Lung (tissue), 12 donors: Measurements from ENCODE around the gene DCAF15. TPM values are rescaled to one million over a fixed set of nuclear protein-coding genes. Genes with fewer than 3 reads are reported as not detected.

Source experiments
- ATAC-seq: fragments of 200-7000 bp; cut with Tn5 transposase; one replicate; pipeline ENCODE4 v1.9.1; 2020; ENCODE audit warnings: moderate number of reproducible peaks; ENCODE audit not compliant: insufficient read depth, low FRiP score
- DNase-seq, 3 donors: peaks; one replicate each; pipeline ENCODE4 v3.0.0-alpha.2; 2013 to 2017
- H3K27ac ChIP-seq, 2 donors: one replicate each; pipeline ENCODE4 v1.5.1; 2013; ENCODE audit warnings: mild to moderate bottlenecking in 2 of 2, moderate library complexity in 2 of 2, control low read depth in 1 of 2, inconsistent platforms in 1 of 2, low read depth in 1 of 2, low read length in 1 of 2
- H3K27me3 ChIP-seq, 3 donors: one replicate each; pipeline ENCODE4 v1.5.1; 2013; ENCODE audit warnings: low read length in 2 of 3; ENCODE audit not compliant: control insufficient read depth in 3 of 3, insufficient read depth in 3 of 3
- H3K36me3 ChIP-seq, 4 donors: one replicate each; pipeline ENCODE4 v1.5.1; 2013; ENCODE audit warnings: low read length in 4 of 4, mild to moderate bottlenecking in 1 of 4, moderate library complexity in 1 of 4; ENCODE audit not compliant: control insufficient read depth in 4 of 4, insufficient read depth in 4 of 4
- H3K4me1 ChIP-seq, 5 donors: one replicate each; pipeline ENCODE4 v1.5.1; 2013; ENCODE audit warnings: low read length in 5 of 5, mild to moderate bottlenecking in 2 of 5, moderate library complexity in 1 of 5; ENCODE audit not compliant: control insufficient read depth in 5 of 5, insufficient read depth in 5 of 5
- H3K4me3 ChIP-seq: one replicate; pipeline ENCODE4 v1.5.1; 2013; ENCODE audit warnings: mild to moderate bottlenecking, control low read depth, moderate library complexity
- H3K9ac ChIP-seq, 2 donors: one replicate each; pipeline ENCODE4 v1.5.1; 2013; ENCODE audit warnings: low read length in 2 of 2, control low read depth in 1 of 2; ENCODE audit not compliant: insufficient read depth in 1 of 2
- H3K9me3 ChIP-seq, 4 donors: one replicate each; pipeline ENCODE4 v1.5.1; 2013; ENCODE audit warnings: low read length in 3 of 4, mild to moderate bottlenecking in 1 of 4, moderate library complexity in 1 of 4; ENCODE audit not compliant: control insufficient read depth in 4 of 4, insufficient read depth in 3 of 4
- whole genome bisulfite sequencing, 2 donors: extraction: QIAGEN DNeasy Blood & Tissue Kit; methylation state at CpG; one replicate each; pipeline ENCODE4 v1.1.7; 2013; 5-methylcytosine and 5-hydroxymethylcytosine counted together
- polyA plus RNA-seq, 2 donors: library from polyadenylated mRNA; stranded (reverse); fragments of 200-250 nt; gene quantifications; one replicate each; pipeline ENCODE4 v1.2.1, GENCODE V29; 2013
- total RNA-seq, 2 donors: library from RNA; depleted of rRNA in 1 of 2; stranded (reverse); fragments of >200 nt in 1 of 2; gene quantifications; one replicate each; pipeline ENCODE4 v1.2.1, GENCODE V29; 2014 to 2021
- TF ChIP-seq, protein P1 (sequence below): IDR thresholded peaks from 2 replicates; pipeline ENCODE4 v1.5.1; 2012; ENCODE audit warnings: mild to moderate bottlenecking; ENCODE audit errors: control extremely low read depth, extremely low read depth
- donor health status: control.
- donor health status: control.
- donor health status: Bipolar disorder and iron deficiency.
- donor health status: healthy.
- donor health status: DM: yes; HTN: yes; CAD: no.

The DCAF15 gene
- total and polyA plus RNA-seq, 4 donors: 13.8 to 56.1 (median 33.4) TPM

DNA sequence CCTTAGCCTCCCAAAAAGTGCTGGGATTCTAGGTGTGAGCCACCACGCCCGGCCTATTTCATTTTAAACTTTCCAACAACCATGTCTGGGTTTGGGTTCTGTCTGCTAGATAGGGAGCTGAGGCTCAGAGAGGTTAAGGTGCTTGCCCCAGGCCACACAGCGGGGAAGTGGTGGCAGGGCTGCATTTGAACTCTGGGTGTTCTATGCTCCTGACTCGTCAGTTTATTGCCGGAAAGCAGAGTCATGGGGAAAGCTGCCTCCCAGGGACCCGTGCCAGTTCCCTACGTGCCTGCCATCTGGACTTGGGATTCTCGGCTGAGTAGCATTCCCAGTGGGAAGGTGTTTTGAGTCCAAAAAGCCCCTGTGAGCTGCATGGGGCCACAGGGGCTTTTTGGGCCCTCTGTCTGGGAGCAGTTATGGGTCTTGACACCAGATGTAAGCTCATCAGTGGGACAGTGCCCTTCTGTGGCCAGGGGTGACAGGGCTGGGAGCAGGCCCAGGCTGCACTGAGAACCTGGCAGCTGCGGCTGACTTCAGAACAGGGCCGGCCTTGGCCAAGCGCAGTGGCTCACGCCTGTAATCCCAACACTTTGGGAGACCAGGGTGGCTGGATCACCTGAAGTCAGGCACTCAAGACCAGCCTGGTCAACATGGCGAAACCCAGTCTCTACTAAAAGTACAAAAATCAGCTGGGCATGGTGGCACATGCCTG is 42.9 kb downstream of the DCAF15 start:
- TF ChIP-seq, protein P1, sequence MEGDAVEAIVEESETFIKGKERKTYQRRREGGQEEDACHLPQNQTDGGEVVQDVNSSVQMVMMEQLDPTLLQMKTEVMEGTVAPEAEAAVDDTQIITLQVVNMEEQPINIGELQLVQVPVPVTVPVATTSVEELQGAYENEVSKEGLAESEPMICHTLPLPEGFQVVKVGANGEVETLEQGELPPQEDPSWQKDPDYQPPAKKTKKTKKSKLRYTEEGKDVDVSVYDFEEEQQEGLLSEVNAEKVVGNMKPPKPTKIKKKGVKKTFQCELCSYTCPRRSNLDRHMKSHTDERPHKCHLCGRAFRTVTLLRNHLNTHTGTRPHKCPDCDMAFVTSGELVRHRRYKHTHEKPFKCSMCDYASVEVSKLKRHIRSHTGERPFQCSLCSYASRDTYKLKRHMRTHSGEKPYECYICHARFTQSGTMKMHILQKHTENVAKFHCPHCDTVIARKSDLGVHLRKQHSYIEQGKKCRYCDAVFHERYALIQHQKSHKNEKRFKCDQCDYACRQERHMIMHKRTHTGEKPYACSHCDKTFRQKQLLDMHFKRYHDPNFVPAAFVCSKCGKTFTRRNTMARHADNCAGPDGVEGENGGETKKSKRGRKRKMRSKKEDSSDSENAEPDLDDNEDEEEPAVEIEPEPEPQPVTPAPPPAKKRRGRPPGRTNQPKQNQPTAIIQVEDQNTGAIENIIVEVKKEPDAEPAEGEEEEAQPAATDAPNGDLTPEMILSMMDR: no peak
- DNase-seq (no peak), ATAC-seq (no peak)
- WGBS, 2 donors: 87 to 89% methylated on average over 13 of the region's 13 CpGs
- Histone ChIP-seq H3K4me3 (no peak overlapping the region), H3K27ac (no peak overlapping the region), H3K4me1 (no peaks in the 10 kb centered on the region), H3K9ac (no peak overlapping the region), H3K36me3 (peaks cover 0 to 27% (median 15%) of the 10 kb centered on the region in 4 donors), H3K9me3 (peaks cover 0 to 5% (median under 1%) of the 10 kb centered on the region in 4 donors), H3K27me3 (no peaks in the 10 kb centered on the region)

DNA sequence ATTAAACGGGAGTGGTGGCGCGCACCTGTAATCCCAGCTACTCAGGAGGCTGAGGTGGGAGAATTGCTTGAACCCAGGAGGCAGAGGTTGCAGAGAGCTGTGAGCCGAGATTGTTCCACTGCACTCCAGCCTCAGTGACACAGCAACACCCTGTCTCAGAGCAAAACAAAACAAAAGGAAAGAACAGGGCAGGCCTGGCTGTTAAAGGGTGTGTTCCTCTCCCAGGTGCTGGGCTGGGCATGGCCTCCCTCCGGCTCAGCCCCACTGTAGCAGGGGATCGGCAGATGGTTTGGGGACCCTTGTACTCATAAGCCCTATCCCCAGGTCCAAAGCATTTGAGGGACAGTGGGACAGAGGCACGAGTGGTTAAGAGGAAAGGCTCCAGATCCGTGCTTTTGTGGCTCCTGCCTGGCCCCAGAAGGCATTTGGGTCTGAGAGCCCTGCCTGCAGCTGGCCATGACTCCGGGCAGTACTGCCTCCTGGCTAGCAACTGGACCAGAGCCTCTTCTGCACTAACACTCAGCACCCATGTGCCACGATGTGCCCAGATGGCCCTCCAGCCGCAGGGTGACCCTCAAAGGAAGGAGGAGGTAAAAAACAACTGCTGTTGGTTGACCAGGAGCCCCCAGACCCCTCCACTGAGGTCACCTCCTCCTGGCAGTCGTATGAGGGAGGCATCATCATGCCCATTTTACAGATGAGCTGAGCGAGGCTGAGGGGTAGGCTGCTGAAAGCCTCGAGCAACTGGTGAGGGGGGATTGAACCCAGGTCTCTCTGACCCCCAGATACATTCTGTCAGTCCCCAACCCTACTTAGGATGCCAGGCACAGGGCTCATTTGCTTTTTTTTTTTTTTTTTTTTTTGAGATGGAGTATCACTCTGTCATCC is 43.8 kb downstream of the DCAF15 start:
- Histone ChIP-seq H3K4me1 (no peaks in the 10 kb centered on the region), H3K4me3 (no peak overlapping the region), H3K27me3 (no peaks in the 10 kb centered on the region), H3K9me3 (peaks cover 0 to 5% (median under 1%) of the 10 kb centered on the region in 4 donors), H3K9ac (no peak overlapping the region), H3K27ac (peak overlapping the region in 1 of 2 donors; percentile 28), H3K36me3 (peaks cover 0 to 26% (median 13%) of the 10 kb centered on the region in 4 donors)
- TF ChIP-seq, protein P1: no peak
- DNase-seq: no peak
- ATAC-seq: no peak
- 95 to 96% methylated on average over 14 of the region's 14 CpGs for WGBS, 2 donors

GRCh38 chr19:13996928-13997630 is 44.8 kb downstream of the DCAF15 start:
- ATAC-seq (no peak), DNase-seq (no peak)
- H3K9ac ChIP-seq: no peak overlapping the region
- H3K4me1 ChIP-seq: peaks cover 0 to 1% (median 0%) of the 10 kb centered on the region in 5 donors
- no peaks in the 10 kb centered on the region for H3K27me3 ChIP-seq
- H3K4me3 ChIP-seq: no peak overlapping the region
- H3K36me3 ChIP-seq: peaks cover 0 to 25% (median 9%) of the 10 kb centered on the region in 4 donors
- TF ChIP-seq, protein P1: no peak
- WGBS, 2 donors: 94 to 97% methylated on average over 22 of the region's 22 CpGs
- no peak overlapping the region for H3K27ac ChIP-seq
- H3K9me3 ChIP-seq: peaks cover 0 to 5% (median under 1%) of the 10 kb centered on the region in 4 donors
